ENCODE data around the gene TNRC18. TPM values are rescaled to one million over a fixed set of nuclear protein-coding genes. Genes with fewer than 3 reads are reported as not detected.
"Not testable (repeated sequence)": the region's sequence is repeated elsewhere in the genome, so short reads cannot be mapped to it uniquely, and the experiment has no call there.

TNRC18 gene
- total RNA-seq, 1 experiment from 2014 or later: 44.3 TPM

DNA sequence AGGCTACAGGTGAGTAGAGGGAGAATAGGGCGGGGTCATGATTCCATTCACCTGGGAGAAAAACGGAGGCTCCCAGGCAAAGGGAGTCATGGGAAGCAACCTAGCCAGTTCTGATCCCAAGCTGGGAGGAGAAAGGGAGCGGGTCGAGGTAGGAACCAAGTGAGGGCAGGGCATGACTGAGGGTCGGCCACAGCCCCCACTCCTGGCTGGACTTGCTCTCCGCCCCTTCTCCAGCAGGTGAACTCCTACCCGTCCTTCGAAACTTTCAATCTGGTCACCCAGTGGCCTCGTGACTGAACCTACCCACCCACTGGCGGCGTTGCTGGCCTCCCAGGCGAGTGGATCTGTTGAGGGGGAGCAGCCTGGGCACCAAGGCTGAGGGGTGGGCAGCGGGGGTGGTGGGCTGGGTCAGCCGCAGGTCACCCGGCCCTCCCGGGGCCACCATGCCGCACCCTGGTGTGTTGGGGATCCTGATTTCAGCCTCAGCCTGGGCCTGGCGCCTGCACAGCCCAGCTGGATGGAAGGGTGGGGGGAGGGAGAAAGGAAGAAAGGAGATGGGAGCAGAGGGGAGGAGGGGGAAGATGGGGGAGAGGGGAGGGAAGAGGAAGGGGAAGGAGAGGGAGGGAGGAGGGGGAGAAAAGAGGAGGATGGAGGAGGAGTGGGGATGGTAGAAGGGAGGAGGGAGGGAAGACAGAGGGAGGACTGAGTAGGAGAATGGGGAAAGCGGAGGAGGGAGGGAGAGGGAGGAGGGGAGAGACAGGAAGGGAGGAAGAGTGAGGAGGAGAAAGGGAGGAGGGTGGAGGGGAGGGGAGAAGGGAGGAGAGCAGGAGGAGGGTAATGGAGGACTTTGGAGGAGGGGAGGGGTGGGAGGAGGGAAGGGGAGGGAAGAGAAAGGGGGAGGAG is 141.8 kb downstream of the TNRC18 start:
- H3K36me3 ChIP-seq (replicated peaks; ENCODE audit: control insufficient read depth, insufficient read depth, low read length); H3K4me3 ChIP-seq (ENCODE audit: insufficient read depth, low read depth, low read length); H3K27me3 ChIP-seq (ENCODE audit: control insufficient read depth, insufficient read depth, low read length): not testable (repeated sequence)
- DNase-seq: peak; percentile 70

DNA sequence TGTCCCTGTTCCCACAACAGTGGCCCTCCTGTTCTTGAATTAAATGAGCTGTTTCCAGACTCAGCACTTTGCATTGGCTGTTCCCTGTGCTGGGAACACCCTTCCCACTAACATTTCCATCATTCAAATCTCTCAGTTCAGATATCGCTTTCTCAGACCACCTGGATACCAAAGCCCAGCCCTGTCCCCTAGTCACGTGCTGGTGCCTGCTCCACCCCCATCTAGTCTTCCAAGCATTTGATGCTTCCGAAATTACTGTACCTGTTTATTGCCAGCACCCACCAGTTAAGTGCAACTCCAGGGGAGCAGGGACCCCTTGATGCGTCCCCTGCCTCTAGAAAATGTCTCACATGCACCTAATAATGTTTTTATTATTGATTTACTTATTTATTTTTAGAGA is 143.9 kb downstream of the TNRC18 start:
- H3K36me3 ChIP-seq (replicated peaks; ENCODE audit: control insufficient read depth, insufficient read depth, low read length): no peaks in the 10 kb centered on the region
- no peak for DNase-seq
- no peak overlapping the region for H3K4me3 ChIP-seq (ENCODE audit: insufficient read depth, low read depth, low read length)
- H3K27me3 ChIP-seq (ENCODE audit: control insufficient read depth, insufficient read depth, low read length): peaks cover 9% of the 10 kb centered on the region

DNA sequence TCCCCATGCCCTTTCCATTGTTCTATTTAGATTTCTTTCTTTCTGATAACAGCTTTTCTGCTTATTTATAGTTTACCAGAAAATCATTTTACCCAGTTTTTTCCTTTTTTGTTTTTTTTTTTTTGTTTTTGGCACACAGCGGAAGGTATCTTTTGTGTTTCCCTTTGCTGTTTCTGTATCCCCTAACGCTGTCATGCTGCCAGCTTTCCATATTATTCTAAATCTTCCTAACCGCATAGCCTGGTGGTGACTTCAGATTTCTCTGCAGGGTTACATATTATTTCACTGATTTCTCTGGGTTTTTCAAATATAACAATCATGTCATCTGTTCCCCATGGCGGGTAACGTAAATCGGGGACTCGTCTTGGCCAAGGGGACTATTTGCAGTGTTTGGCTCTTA is 144.9 kb downstream of the TNRC18 start:
- no peak for DNase-seq
- Histone ChIP-seq H3K36me3 (replicated peaks; ENCODE audit: control insufficient read depth, insufficient read depth, low read length) (no peaks in the 10 kb centered on the region), H3K27me3 (ENCODE audit: control insufficient read depth, insufficient read depth, low read length) (peaks cover 6% of the 10 kb centered on the region), H3K4me3 (ENCODE audit: insufficient read depth, low read depth, low read length) (no peak overlapping the region)

DNA sequence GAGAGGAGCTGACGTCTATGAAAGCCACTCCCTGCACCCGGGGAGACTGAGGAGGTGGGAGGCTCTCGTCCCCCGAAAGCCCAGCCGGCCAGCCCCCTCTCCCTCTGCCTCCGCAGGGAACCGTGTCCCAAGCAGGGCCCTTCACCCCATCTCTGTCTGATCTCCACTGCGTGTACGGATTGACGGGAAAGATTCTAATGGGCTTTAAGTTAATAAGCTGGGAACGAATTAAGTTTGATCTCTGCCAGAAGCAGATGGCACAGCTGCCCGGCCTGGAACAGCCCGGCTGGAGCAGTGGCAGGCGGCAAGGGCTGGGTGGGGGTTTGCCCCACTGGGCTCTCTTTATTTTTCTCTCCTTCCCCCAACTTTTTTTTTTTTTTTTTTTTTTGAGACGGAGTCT is 147.0 kb downstream of the TNRC18 start:
- Histone ChIP-seq H3K4me3 (ENCODE audit: insufficient read depth, low read depth, low read length) (no peak overlapping the region), H3K36me3 (replicated peaks; ENCODE audit: control insufficient read depth, insufficient read depth, low read length) (no peaks in the 10 kb centered on the region), H3K27me3 (ENCODE audit: control insufficient read depth, insufficient read depth, low read length) (peaks cover 2% of the 10 kb centered on the region; the same call in 1 of the 2 replicates)
- peak; percentile 33 for DNase-seq

DNA sequence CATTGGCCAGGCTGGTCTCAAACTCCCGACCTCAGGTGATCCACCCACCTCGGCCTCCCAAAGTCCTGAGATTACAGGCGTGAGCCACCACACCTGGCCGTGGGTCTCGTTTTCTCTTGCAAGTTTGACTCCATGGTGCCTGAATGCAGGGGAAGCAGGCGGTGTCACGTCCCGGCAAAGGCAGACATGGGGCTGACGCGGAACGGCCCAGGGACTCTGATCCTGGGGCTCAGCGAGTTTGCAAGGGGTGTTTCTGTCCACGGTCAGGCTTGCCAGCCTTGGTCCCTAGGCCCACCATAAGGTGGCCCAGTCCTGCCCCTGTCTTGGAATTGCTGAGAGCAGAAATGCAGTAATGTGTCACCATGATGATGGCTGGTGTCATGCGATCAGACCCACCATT is 147.5 kb downstream of the TNRC18 start:
- not testable (repeated sequence) for H3K4me3 ChIP-seq (ENCODE audit: insufficient read depth, low read depth, low read length); DNase-seq; H3K27me3 ChIP-seq (ENCODE audit: control insufficient read depth, insufficient read depth, low read length); H3K36me3 ChIP-seq (replicated peaks; ENCODE audit: control insufficient read depth, insufficient read depth, low read length)

DNA sequence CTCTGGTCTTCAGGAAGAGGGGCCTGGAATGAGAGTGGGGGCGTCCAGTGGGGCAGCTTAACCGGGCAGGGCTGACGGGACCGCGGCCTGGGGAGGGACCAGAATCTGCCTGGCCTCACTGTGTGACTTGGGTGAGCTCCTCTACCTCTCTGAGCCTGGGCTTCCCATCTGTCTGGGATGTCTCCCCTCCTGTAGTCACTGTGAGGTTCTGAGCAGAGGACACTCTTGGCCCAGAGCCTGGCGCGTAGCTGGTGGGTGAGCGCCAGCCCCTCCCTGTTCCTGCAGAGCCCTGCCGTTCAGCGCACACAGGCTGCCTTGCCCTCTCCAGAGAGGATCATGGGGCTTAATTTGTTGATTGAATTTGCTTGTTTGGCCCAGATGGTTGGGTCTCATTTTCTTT is 148.1 kb downstream of the TNRC18 start:
- not testable (repeated sequence) for H3K4me3 ChIP-seq (ENCODE audit: insufficient read depth, low read depth, low read length); H3K27me3 ChIP-seq (ENCODE audit: control insufficient read depth, insufficient read depth, low read length); DNase-seq; H3K36me3 ChIP-seq (replicated peaks; ENCODE audit: control insufficient read depth, insufficient read depth, low read length)

DNA sequence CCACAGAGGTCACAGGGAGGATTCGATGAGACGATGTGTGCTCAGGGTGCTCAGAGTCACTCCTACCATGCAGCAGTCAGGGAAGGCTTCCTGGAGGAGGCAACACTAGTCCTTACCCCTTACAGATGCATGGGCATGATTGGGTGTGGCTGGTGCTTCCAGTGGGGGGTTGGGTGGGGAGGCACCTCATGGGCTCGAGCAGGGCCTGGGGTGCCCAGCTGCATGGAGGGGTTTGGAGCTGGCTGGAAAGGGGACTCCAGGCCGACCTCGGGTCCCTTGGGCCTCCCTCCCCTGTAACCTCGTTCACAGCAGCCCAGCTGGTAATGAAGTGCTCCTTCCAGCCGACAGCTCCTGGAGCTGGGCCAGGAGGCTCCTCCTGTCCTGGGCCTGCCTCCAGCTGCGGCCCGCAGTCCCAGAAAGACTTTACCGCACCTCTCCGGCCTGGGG is 148.6 kb downstream of the TNRC18 start:
- DNase-seq: peak; percentile 30
- H3K36me3 ChIP-seq (replicated peaks; ENCODE audit: control insufficient read depth, insufficient read depth, low read length); H3K4me3 ChIP-seq (ENCODE audit: insufficient read depth, low read depth, low read length); H3K27me3 ChIP-seq (ENCODE audit: control insufficient read depth, insufficient read depth, low read length): not testable (repeated sequence)

DNA sequence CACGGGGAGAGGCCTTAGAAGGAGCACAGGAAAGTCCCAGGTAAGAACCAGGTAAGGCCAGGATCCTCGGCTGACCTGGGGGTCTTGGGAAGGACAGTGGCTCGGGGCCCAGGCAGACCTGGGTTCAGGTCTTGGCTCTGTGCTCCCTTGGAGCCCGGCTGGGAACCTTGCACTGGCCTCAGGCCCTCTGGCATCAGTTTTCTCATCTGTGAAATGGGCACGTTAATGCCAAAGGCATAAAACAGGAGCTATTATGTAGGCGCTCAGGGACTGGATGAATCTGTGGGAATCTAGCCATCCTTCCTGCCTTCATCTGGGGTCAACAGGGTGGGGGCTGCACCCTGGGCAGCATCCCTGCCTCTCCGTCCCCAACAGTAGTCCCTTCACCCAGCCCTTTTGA is 149.2 kb downstream of the TNRC18 start:
- no peaks in the 10 kb centered on the region for H3K27me3 ChIP-seq (ENCODE audit: control insufficient read depth, insufficient read depth, low read length)
- DNase-seq: no peak
- H3K36me3 ChIP-seq (replicated peaks; ENCODE audit: control insufficient read depth, insufficient read depth, low read length): no peaks in the 10 kb centered on the region
- H3K4me3 ChIP-seq (ENCODE audit: insufficient read depth, low read depth, low read length): no peak overlapping the region

DNA sequence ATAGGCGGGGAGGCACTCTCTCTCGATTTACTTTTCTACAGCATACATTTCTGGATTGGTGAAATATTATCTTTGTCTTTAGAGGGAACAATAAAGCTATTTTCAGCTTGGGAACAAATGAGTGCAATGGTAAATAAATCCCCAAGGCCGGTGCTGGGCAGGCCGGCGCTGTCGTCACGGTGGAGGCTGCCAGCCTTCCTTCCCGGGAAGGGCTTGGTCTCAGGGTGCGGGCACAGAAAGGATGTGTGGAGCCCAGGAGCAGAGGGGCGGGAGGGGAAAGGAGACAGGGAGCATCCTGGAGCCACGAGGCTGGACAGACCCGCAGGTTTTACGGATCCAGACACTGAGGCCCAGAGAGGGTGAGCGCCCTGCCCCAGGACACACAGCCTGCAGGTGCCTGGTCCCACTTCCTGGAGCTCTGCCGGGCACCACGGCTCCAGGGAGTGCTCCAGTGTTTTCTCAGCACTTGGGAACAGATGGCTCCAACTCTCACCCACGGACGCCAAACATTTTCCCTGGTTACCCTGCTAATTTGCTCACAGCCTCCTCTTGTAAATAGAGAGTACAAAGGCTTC is 149.7 kb downstream of the TNRC18 start:
- not testable (repeated sequence) for H3K36me3 ChIP-seq (replicated peaks; ENCODE audit: control insufficient read depth, insufficient read depth, low read length); H3K27me3 ChIP-seq (ENCODE audit: control insufficient read depth, insufficient read depth, low read length); H3K4me3 ChIP-seq (ENCODE audit: insufficient read depth, low read depth, low read length); DNase-seq

DNA sequence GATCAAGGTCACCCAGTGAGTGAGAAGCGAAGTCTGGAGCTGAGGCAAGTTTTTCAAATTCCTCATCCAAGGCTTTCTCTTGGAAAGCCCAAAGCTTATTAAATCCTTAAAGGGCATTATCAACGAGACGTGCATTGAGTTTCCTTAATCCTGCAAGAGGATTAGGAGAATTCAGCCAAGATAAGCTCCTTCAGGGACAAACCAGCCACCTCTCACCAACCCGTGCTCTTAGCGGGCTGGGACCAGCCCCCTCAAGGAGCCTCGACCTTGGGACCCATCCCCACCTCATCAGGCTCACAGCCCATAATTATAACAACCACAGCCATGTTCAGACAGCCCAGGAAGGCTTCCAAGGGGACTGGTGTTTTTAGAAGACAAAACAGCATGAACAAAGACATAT is 152.8 kb downstream of the TNRC18 start:
- DNase-seq: no peak
- Histone ChIP-seq H3K4me3 (ENCODE audit: insufficient read depth, low read depth, low read length) (no peak overlapping the region), H3K27me3 (ENCODE audit: control insufficient read depth, insufficient read depth, low read length) (no peaks in the 10 kb centered on the region), H3K36me3 (replicated peaks; ENCODE audit: control insufficient read depth, insufficient read depth, low read length) (no peaks in the 10 kb centered on the region)

DNA sequence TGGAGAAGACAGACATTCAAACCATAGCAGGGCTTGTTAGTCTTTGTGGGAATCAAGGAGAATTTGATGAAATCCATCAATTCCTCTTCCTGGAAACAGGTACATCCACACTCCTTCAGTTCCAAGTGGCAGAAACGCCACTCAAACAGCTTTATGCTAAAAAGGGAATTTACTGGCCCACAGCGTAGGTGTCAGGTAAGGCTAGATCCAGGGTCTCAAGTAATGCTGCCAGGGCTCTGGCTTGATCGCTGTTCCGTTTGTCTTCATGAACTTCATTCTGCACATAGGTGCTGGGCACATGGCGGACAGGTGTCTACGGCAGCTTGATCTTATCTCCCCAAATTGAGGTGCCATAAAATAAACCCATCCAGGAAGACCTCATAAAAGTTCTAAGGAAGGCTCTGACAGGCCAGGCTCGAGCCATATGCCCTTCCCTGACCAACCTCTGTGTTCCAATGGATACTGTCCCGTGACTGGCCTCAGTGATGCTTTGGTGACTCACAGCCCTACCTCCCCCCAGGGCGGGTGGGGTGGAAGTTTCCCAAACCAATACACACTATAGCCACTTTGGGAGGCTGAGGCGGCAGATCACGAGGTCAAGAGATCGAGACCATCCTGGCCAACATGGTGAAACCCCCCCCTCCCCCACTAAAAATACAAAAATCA is 153.5 kb downstream of the TNRC18 start:
- DNase-seq; H3K4me3 ChIP-seq (ENCODE audit: insufficient read depth, low read depth, low read length); H3K27me3 ChIP-seq (ENCODE audit: control insufficient read depth, insufficient read depth, low read length); H3K36me3 ChIP-seq (replicated peaks; ENCODE audit: control insufficient read depth, insufficient read depth, low read length): not testable (repeated sequence)

DNA sequence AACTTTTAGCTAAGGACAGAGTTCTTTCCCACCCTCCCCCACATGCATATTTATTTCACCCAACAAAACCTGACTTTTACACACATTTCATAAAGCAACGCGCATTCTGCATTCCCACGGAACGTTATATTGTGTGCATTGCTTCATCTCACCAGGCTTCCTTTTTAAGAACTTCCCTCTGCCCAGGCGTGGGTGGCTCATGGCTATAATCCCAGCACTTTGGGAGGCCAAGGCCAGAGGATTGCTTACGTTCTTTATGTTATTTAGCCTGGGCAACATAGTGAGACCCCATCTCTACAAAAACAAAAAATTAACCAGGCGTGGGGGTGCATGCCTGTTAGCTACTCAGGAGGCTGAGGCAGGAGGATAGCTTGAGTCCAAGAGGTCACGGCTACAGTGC is 155.8 kb downstream of the TNRC18 start:
- H3K4me3 ChIP-seq (ENCODE audit: insufficient read depth, low read depth, low read length); DNase-seq; H3K36me3 ChIP-seq (replicated peaks; ENCODE audit: control insufficient read depth, insufficient read depth, low read length); H3K27me3 ChIP-seq (ENCODE audit: control insufficient read depth, insufficient read depth, low read length): not testable (repeated sequence)

DNA sequence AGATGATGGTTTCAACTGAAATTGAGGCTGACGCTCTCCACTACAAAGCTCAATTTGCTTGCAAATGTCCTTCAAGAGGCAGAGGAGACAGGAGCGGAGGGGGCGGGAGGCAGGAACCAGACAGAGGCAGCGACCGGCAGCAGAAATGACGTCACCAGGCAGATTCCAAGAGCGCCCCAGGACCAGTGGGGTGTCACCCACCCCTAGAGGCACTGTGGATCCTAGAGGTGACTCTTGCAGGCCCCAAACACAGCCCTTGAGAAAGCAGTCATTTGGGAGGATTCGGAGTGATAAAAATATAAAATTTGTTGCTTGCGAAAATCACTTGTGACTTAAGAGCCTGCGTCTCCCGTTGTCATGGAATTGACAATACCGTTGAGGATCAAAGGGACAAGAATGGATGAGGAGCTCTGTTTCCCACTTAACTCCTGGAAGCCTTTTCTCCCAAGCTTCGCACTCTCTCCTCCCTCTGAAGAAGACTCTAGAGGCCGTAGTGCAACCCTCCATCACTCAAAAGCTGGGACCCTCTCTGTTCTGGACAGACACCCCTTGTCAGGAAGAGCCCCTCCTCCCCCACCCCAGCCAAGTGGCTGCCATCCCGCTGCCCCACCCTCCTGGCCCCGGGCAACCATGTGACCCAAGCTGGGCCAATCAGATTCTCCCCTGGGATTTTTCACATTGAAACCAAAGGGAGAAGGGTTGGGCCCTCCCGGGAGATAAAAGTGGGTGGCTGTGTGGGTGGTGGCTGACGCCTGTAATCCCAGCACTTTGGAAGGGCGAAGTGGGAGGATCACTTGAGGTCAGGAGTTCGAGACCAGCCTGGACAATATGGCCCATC is 157.2 kb downstream of the TNRC18 start:
- Histone ChIP-seq H3K27me3 (ENCODE audit: control insufficient read depth, insufficient read depth, low read length) (no peaks in the 10 kb centered on the region), H3K4me3 (ENCODE audit: insufficient read depth, low read depth, low read length) (no peak overlapping the region), H3K36me3 (replicated peaks; ENCODE audit: control insufficient read depth, insufficient read depth, low read length) (no peaks in the 10 kb centered on the region)
- DNase-seq: peak; percentile 83

Measured in H7 (cell line).